ENCODE results near the gene FXYD3. TPM values are rescaled to one million over a fixed set of nuclear protein-coding genes. Genes with fewer than 3 reads are reported as not detected.

FXYD3 gene
- total and polyA plus RNA-seq, 2 donors, result 62.3 to 170 TPM

DNA sequence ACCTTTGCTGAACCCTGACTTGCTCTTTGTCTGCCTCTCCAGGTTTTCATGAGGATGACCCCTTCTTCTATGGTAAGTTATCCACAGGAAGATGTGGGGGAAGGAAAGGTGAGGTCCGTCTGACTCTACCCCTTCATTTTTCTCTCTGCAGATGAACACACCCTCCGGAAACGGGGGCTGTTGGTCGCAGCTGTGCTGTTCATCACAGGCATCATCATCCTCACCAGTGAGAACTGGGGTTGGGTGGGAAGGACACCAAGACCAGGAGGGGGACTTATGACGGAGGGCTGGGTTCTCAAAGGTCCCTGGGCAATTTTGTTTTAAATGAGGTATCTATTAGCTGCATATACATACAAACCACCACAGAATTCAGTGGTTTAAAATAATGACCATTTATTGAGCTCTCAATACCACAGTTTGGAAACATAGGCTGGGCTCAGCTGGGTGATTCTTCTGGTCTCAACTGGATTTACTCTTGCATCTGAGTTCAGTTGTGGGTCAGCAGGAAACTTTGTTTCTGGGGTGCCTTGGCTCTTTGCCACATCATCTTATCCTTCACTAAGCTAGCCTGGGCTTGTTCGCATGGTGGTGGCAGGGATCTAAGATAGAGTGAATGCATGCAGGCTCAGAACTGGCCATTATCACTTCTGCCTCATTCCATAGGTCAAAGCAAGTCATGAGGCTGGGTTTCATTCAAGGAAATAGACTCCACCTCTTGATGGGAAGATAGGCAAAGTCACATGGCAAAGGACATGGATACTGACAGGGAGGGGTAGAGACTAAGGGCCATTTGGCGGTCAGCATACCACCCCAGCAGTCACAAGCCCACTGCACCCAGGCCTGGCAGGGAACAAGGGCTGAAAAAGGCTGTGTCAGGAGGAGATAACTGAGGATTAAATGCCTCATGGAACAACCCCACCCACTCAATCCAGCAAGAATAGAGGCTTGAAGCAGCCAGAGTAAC lies 50.8 kb downstream of the FXYD3 start:
- 93% methylated on average over 7 of the region's 7 CpGs for WGBS
- Histone ChIP-seq H3K4me3 (ENCODE audit: low read depth, low read length) (no peak overlapping the region), H3K4me1 (ENCODE audit: insufficient read depth) (no peaks in the 10 kb centered on the region), H3K27ac (ENCODE audit: low read depth) (no peak overlapping the region), H3K36me3 (ENCODE audit: insufficient read depth) (peaks cover 2% of the 10 kb centered on the region)
- no peak for DNase-seq (ENCODE audit: extremely low spot score)

DNA sequence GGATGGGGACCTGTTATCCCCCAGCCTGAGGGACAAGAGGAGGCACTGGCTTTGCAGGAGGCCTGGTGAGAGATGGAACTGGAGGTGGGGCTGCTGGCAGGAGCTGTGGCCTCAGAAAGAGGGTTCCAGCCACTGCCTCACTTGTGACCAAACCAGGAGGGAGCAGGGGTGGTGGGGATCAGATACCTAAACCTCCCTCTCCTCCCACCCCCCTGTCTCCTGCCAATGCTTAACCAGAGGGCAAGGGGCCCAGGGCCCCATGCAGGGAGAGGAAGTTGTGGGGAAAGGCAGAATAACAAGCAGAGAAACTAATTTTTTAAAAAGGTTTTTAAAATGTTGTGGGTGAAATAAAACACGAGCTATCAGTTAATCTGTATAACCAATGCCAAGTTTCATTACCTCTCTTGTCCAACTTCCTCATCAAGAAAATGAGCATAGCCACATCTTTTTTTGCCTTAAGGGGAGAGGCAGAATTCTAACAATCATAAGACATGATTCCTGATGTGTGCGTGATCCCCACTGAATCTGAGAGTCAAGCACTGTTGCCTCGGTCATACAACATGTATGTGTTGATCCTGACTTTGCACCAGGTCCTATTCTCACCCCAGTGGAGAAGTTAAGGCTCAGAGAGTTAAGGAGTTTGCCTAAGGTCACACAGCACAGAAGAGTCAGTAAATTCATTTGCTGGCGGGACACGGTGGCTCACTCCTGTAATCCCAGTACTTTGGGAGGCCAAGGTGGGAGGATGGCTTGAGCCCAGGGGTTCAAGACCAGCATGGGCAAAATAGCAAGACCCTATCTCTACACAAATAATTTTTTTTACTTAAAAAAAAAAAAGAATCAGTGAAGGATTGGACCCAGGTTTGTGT lies 51.9 kb downstream of the FXYD3 start:
- DNase-seq (ENCODE audit: extremely low spot score), result no peak
- H3K4me3 ChIP-seq (ENCODE audit: low read depth, low read length), result no peak overlapping the region
- H3K27ac ChIP-seq (ENCODE audit: low read depth), result no peak overlapping the region
- no peaks in the 10 kb centered on the region for H3K4me1 ChIP-seq (ENCODE audit: insufficient read depth)
- 80% methylated on average over 5 of the region's 5 CpGs for WGBS
- peaks cover 2% of the 10 kb centered on the region for H3K36me3 ChIP-seq (ENCODE audit: insufficient read depth)

DNA sequence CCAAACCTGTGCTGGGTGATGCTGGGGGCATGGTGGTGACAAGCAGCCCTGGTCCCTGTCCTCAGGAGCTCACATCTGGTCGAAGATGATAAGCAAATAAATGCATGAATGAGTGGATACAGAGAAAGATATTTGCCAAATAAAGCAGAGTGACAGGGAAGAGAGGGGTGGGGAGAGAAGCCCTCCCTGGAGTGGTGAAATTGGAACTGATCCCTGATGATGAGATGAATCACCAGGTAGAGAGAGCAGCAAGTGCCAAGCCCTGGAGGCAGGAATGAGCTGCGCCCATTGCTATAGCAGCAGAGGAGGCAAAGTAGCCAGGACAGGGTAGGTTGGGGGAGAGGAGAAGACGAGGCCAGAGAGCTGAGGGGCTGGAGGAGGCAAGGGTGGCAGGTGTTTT lies 52.6 kb downstream of the FXYD3 start:
- H3K4me1 ChIP-seq (ENCODE audit: insufficient read depth), result no peaks in the 10 kb centered on the region

DNA sequence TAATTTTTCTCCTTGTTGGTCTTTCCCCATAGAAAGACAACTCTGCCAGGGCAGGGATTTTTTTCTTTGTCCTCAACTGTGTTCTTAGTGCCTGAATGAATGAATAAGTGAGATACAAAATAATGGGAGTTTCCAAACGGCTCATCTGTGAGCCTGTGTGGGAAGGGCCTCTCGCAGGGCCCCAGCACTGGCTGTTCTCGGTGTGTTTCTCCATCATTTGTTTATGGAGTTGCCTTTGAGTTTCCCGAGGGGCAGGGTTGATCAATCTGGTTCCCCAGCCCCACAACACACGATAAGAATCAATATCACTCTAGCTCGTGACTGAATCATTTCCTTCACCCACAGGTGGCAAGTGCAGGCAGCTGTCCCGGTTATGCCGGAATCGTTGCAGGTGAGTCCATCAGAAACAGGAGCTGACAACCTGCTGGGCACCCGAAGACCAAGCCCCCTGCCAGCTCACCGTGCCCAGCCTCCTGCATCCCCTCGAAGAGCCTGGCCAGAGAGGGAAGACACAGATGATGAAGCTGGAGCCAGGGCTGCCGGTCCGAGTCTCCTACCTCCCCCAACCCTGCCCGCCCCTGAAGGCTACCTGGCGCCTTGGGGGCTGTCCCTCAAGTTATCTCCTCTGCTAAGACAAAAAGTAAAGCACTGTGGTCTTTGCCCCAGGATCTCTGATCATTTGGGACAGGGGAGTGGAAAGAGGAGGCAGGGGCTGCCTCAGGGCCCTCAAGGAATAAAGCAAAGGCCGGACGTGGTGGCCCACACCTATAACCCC lies 53.8 kb downstream of the FXYD3 start:
- no peak for DNase-seq (ENCODE audit: extremely low spot score)

More for the DNA sequence above, 52.6 kb downstream of the FXYD3 start:
- no peak overlapping the region for H3K4me3 ChIP-seq (ENCODE audit: low read depth, low read length)
- WGBS, result 74% methylated on average over 3 of the region's 3 CpGs
- no peaks in the 10 kb centered on the region for H3K36me3 ChIP-seq (ENCODE audit: insufficient read depth)
- no peak overlapping the region for H3K27ac ChIP-seq (ENCODE audit: low read depth)
- no peak for DNase-seq (ENCODE audit: extremely low spot score)

DNA sequence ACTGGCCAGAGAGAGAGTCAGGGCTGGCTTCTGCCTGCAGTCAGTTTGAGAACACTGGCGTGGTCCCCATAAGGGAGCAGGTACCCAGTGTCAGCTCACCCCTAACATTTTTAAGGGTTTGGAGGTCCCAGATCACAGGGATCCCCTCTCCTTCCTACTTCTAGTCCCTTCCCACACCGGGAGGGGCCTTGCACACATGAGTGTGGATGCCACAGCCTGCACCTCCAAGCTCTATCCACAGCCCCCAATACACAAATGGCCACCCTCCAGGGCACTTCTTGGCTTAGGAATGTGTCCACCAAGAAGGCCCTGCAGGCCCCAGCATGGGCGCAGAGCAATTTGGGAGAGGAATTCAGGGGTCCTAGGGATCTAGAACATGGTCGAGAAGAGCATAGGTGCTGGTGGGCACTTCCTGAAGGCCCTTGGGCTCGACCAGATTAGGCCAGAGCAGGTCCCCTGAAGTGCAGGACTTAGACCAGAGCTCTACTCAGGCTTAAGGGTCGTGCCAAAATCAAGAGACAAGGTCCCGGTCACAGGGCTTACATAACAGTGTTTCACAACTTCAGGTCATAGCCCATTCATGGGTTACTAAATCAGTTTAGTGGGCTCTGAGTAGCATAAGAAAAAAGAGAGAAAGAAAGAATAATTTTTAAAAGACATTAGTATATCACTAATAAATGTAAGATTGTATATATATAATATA lies 54.9 kb downstream of the FXYD3 start:
- WGBS, result 80% methylated on average over 7 of the region's 7 CpGs
- Histone ChIP-seq H3K36me3 (ENCODE audit: insufficient read depth) (no peaks in the 10 kb centered on the region), H3K4me1 (ENCODE audit: insufficient read depth) (no peaks in the 10 kb centered on the region), H3K4me3 (ENCODE audit: low read depth, low read length) (no peak overlapping the region), H3K27ac (ENCODE audit: low read depth) (no peak overlapping the region)
- no peak for DNase-seq (ENCODE audit: extremely low spot score)

More for the DNA sequence above, 53.8 kb downstream of the FXYD3 start:
- Histone ChIP-seq H3K4me1 (ENCODE audit: insufficient read depth) (no peaks in the 10 kb centered on the region), H3K36me3 (ENCODE audit: insufficient read depth) (no peaks in the 10 kb centered on the region), H3K4me3 (ENCODE audit: low read depth, low read length) (no peak overlapping the region), H3K27ac (ENCODE audit: low read depth) (no peak overlapping the region)
- WGBS, result 76% methylated on average over 18 of the region's 18 CpGs

DNA sequence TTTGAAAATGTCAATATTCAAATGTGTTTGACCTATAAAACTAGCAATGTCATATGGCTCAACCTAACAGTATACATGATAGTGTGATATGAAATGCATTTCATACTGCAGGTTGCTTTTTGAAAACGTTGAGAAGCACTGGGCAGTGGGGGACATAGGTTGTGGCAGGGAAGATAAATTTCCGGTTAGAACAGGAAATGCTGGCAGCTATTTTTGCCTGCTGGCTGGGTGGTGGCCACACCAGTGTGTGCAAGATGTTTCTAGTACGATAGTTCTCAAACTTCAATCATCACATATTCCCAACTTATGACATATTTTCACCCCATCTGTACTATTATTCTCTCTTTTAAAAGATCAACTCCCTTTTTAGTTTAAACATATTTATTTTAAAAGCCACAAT lies 56.1 kb downstream of the FXYD3 start:
- Histone ChIP-seq H3K27ac (ENCODE audit: low read depth) (no peak overlapping the region), H3K36me3 (ENCODE audit: insufficient read depth) (no peaks in the 10 kb centered on the region), H3K4me3 (ENCODE audit: low read depth, low read length) (no peak overlapping the region), H3K4me1 (ENCODE audit: insufficient read depth) (no peaks in the 10 kb centered on the region)
- WGBS, result 51% methylated on average over 3 of the region's 3 CpGs
- no peak for DNase-seq (ENCODE audit: extremely low spot score)

Small RNAs within 50 kb of the gene (small RNA-seq; reads per million reads assigned to genes)
- gene AC020907.2, result not detected

Other genes with a start within 250 kb of the FXYD3 start
- 5.2 TPM for gene ZNF30, start 188.9 kb upstream of the FXYD3 start, total RNA-seq
- gene ZNF30, start 188.9 kb upstream of the FXYD3 start, polyA plus RNA-seq, result 2.2 TPM
- gene ZNF792, start 151.6 kb upstream of the FXYD3 start, total RNA-seq, result 12.5 TPM
- 3.9 TPM for gene ZNF792, start 151.6 kb upstream of the FXYD3 start, polyA plus RNA-seq
- gene GRAMD1A, start 115.5 kb upstream of the FXYD3 start, total RNA-seq, result 34.2 TPM
- 74.0 TPM for gene GRAMD1A, start 115.5 kb upstream of the FXYD3 start, polyA plus RNA-seq
- gene SCN1B, start 85.4 kb upstream of the FXYD3 start, total RNA-seq, result 1.6 TPM
- gene SCN1B, start 85.4 kb upstream of the FXYD3 start, polyA plus RNA-seq, result 15.1 TPM
- gene HPN, start 74.1 kb upstream of the FXYD3 start, total RNA-seq, result not detected
- gene HPN, start 74.1 kb upstream of the FXYD3 start, polyA plus RNA-seq, result 0.73 TPM
- gene LGI4, start 19.2 kb downstream of the FXYD3 start, total RNA-seq, result 5.9 TPM
- 48.4 TPM for gene LGI4, start 19.2 kb downstream of the FXYD3 start, polyA plus RNA-seq
- gene FXYD1, start 23.0 kb downstream of the FXYD3 start, total RNA-seq, result 26.9 TPM
- gene FXYD1, start 23.0 kb downstream of the FXYD3 start, polyA plus RNA-seq, result 121 TPM
- 0.26 TPM for gene FXYD7, start 27.4 kb downstream of the FXYD3 start, total RNA-seq
- gene FXYD7, start 27.4 kb downstream of the FXYD3 start, polyA plus RNA-seq, result 0.57 TPM
- 6.6 TPM for gene FXYD5, start 38.9 kb downstream of the FXYD3 start, total RNA-seq
- 105 TPM for gene FXYD5, start 38.9 kb downstream of the FXYD3 start, polyA plus RNA-seq
- not detected for gene FAM187B, start 112.9 kb downstream of the FXYD3 start, total RNA-seq
- not detected for gene FAM187B, start 112.9 kb downstream of the FXYD3 start, polyA plus RNA-seq
- 4.2 TPM for gene LSR, start 133.2 kb downstream of the FXYD3 start, total RNA-seq
- gene LSR, start 133.2 kb downstream of the FXYD3 start, polyA plus RNA-seq, result 27.9 TPM
- gene USF2, start 153.1 kb downstream of the FXYD3 start, total RNA-seq, result 27.4 TPM
- 142 TPM for gene USF2, start 153.1 kb downstream of the FXYD3 start, polyA plus RNA-seq
- not detected for gene HAMP, start 166.7 kb downstream of the FXYD3 start, total RNA-seq
- gene HAMP, start 166.7 kb downstream of the FXYD3 start, polyA plus RNA-seq, result 0.19 TPM
- 6.1 TPM for gene MAG, start 176.3 kb downstream of the FXYD3 start, total RNA-seq
- gene MAG, start 176.3 kb downstream of the FXYD3 start, polyA plus RNA-seq, result 0.20 TPM
- gene CD22, start 213.4 kb downstream of the FXYD3 start, total RNA-seq, result 8.8 TPM
- 1.6 TPM for gene CD22, start 213.4 kb downstream of the FXYD3 start, polyA plus RNA-seq
- gene FFAR1, start 232.1 kb downstream of the FXYD3 start, total RNA-seq, result not detected
- gene FFAR1, start 232.1 kb downstream of the FXYD3 start, polyA plus RNA-seq, result not detected
- 0.16 TPM for gene FFAR3, start 242.6 kb downstream of the FXYD3 start, total RNA-seq
- 0.68 TPM for gene FFAR3, start 242.6 kb downstream of the FXYD3 start, polyA plus RNA-seq